H1 (cell line): ENCODE results near the gene SLC35F5. TPM values are rescaled to one million over a fixed set of nuclear protein-coding genes. Genes with fewer than 3 reads are reported as not detected.

Experiments
- EGR1 ChIP-seq: IDR thresholded peaks from 2 replicates; pipeline ENCODE4 v1.6.1; 2011; ENCODE audit warnings: low read depth, low read length, borderline replicate concordance
- HDAC6 ChIP-seq: IDR thresholded peaks from one replicate; pipeline ENCODE4 v1.7.1; 2012; ENCODE audit warnings: low read depth, mild to moderate bottlenecking, inconsistent platforms, low read length, moderate library complexity
- polyA plus RNA-seq, 7 experiments: library from polyadenylated mRNA; depleted of rRNA in 3 of 7; stranded (reverse) in 5 of 7; unstranded in 2 of 7; fragments of >200 nt in 5 of 7; fragments of 200-250 nt in 2 of 7; gene quantifications; 1 replicate in 5 of 7; 2 replicates in 1 of 7; 4 replicates in 1 of 7; pipeline versions ENCODE4 v1.2.1 to v1.2.3, GENCODE V29; 2011 to 2013; ENCODE audit warnings: missing spikeins in 2 of 7, mixed read lengths in 2 of 7
- total RNA-seq: library from RNA; stranded (reverse); fragmentation: NEBNext Ultra II Directional; extraction: Animal tissue kit (Norgen Biotek cat#: 25700); gene quantifications from 2 replicates; pipeline ENCODE4 v1.2.1, GENCODE V29; 2021
- TF ChIP-seq, protein P1 (sequence below): fragments of 300-600 bp; sonication (generic); IDR thresholded peaks from 2 replicates; pipeline ENCODE4 v1.7.1; 2012; ENCODE audit warnings: low read length, moderate library complexity, mild to moderate bottlenecking, inconsistent platforms; ENCODE audit not compliant: insufficient replicate concordance

Gene SLC35F5
- total and polyA plus RNA-seq, 2 of the 8 experiments (the other 6 are each of a cell fraction or from before 2014, with no cell fraction given), result 11.8 to 22.2 TPM

DNA sequence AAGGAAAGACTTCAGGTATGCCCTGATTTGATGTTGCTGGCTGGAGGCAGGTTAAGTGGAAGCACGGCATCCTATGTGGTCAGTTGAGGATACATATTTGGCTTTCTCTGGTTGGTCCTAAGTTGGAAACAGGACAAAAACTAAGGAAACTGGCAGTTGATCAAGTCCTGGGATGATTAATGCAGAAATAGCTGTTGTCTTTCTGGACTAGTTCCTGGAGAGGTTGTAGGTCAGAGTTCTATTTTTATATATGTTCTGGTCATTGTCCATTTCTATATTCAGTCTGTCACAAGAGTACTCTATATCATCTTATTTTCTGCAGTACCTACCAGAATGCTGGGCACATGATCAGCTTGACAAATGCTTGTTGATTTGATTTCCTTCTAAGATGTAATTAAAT, 4.0 kb upstream of the SLC35F5 start (continued):
- TF ChIP-seq, protein P1, sequence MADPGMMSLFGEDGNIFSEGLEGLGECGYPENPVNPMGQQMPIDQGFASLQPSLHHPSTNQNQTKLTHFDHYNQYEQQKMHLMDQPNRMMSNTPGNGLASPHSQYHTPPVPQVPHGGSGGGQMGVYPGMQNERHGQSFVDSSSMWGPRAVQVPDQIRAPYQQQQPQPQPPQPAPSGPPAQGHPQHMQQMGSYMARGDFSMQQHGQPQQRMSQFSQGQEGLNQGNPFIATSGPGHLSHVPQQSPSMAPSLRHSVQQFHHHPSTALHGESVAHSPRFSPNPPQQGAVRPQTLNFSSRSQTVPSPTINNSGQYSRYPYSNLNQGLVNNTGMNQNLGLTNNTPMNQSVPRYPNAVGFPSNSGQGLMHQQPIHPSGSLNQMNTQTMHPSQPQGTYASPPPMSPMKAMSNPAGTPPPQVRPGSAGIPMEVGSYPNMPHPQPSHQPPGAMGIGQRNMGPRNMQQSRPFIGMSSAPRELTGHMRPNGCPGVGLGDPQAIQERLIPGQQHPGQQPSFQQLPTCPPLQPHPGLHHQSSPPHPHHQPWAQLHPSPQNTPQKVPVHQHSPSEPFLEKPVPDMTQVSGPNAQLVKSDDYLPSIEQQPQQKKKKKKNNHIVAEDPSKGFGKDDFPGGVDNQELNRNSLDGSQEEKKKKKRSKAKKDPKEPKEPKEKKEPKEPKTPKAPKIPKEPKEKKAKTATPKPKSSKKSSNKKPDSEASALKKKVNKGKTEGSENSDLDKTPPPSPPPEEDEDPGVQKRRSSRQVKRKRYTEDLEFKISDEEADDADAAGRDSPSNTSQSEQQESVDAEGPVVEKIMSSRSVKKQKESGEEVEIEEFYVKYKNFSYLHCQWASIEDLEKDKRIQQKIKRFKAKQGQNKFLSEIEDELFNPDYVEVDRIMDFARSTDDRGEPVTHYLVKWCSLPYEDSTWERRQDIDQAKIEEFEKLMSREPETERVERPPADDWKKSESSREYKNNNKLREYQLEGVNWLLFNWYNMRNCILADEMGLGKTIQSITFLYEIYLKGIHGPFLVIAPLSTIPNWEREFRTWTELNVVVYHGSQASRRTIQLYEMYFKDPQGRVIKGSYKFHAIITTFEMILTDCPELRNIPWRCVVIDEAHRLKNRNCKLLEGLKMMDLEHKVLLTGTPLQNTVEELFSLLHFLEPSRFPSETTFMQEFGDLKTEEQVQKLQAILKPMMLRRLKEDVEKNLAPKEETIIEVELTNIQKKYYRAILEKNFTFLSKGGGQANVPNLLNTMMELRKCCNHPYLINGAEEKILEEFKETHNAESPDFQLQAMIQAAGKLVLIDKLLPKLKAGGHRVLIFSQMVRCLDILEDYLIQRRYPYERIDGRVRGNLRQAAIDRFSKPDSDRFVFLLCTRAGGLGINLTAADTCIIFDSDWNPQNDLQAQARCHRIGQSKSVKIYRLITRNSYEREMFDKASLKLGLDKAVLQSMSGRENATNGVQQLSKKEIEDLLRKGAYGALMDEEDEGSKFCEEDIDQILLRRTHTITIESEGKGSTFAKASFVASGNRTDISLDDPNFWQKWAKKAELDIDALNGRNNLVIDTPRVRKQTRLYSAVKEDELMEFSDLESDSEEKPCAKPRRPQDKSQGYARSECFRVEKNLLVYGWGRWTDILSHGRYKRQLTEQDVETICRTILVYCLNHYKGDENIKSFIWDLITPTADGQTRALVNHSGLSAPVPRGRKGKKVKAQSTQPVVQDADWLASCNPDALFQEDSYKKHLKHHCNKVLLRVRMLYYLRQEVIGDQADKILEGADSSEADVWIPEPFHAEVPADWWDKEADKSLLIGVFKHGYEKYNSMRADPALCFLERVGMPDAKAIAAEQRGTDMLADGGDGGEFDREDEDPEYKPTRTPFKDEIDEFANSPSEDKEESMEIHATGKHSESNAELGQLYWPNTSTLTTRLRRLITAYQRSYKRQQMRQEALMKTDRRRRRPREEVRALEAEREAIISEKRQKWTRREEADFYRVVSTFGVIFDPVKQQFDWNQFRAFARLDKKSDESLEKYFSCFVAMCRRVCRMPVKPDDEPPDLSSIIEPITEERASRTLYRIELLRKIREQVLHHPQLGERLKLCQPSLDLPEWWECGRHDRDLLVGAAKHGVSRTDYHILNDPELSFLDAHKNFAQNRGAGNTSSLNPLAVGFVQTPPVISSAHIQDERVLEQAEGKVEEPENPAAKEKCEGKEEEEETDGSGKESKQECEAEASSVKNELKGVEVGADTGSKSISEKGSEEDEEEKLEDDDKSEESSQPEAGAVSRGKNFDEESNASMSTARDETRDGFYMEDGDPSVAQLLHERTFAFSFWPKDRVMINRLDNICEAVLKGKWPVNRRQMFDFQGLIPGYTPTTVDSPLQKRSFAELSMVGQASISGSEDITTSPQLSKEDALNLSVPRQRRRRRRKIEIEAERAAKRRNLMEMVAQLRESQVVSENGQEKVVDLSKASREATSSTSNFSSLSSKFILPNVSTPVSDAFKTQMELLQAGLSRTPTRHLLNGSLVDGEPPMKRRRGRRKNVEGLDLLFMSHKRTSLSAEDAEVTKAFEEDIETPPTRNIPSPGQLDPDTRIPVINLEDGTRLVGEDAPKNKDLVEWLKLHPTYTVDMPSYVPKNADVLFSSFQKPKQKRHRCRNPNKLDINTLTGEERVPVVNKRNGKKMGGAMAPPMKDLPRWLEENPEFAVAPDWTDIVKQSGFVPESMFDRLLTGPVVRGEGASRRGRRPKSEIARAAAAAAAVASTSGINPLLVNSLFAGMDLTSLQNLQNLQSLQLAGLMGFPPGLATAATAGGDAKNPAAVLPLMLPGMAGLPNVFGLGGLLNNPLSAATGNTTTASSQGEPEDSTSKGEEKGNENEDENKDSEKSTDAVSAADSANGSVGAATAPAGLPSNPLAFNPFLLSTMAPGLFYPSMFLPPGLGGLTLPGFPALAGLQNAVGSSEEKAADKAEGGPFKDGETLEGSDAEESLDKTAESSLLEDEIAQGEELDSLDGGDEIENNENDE, result no peak
- TF ChIP-seq EGR1, result no peak
- TF ChIP-seq HDAC6, result no peak
